Sigmoid colon (tissue), 4 donors: ENCODE measurements around the gene WDTC1.

Experiments used
- POLR2A ChIP-seq, 2 donors: fragments of 450-650 bp; IDR thresholded peaks; one replicate each; pipeline ENCODE4 v1.6.1; 2016; ENCODE audit warnings: antibody characterized with exemption in 2 of 2, mild to moderate bottlenecking in 2 of 2, moderate library complexity in 2 of 2
- POLR2AphosphoS5 ChIP-seq, 4 donors: sonication (generic); formaldehyde crosslinking; IDR thresholded peaks; one replicate each; pipeline ENCODE4 v1.6.1; 2017; ENCODE audit warnings: antibody characterized with exemption in 4 of 4

DNA sequence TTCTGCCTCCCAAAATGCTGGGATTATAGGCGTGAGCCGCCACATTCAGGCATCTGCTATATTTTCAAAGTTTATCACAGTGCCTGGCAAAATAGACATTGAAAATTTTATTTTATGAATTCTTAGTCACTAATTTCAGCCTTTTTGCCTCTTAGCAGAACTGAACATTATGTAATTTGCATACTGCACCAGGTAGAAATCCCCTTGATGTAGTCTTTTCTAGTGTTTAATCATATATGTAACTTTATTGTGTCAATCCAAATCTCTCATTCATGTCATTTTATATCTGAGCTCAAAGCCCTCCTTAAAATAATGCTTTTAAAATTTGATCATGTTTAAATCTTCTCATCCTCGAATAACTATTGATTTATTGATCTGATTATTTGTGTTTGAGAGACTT lies 19.2 kb downstream of the WDTC1 start:
- TF ChIP-seq POLR2A (IDR thresholded peaks at IDR 0.05) (no peak), POLR2AphosphoS5 (IDR thresholded peaks at IDR 0.05) (no peak)
